PC-9 (cell line): Measurements from ENCODE around the gene MSI2. TPM values are rescaled to one million over a fixed set of nuclear protein-coding genes. Genes with fewer than 3 reads are reported as not detected.

Experiments used
- BruUV-seq: library from RNA; stranded (reverse); fragments of 400-500 nt; replicated peaks from 2 replicates; lab custom pipeline; 2021; lab: Mats Ljungman, UMichigan
- CTCF ChIA-PET: fragments of 300-600 bp; sonication (Branson Sonifier 250); formaldehyde crosslinking; loops from one replicate; lab custom pipeline; 2022; ENCODE audit warnings: antibody characterized with exemption; lab: Charles Lee
- POLR2A ChIA-PET: fragments of 300-600 bp; sonication (Branson Sonifier 250); formaldehyde crosslinking; loops from one replicate; lab custom pipeline; 2022; ENCODE audit warnings: antibody characterized with exemption; ENCODE audit not compliant: unreplicated experiment; lab: Charles Lee
- DNase-seq, 2 experiments: peaks; one replicate each; pipeline versions ENCODE4 v3.0.0 to v3.0.0-alpha.2; 2015 to 2022; ENCODE audit warnings: mixed read lengths in 1 of 2
- H2AFZ ChIP-seq: fragments of 200-600 bp; sonication (generic); 2 replicates; pipeline ENCODE4 v1.8.1; 2017; ENCODE audit warnings: antibody characterized with exemption
- H3F3A ChIP-seq: fragments of 200-600 bp; sonication (generic); 2 replicates; pipeline ENCODE4 v1.8.1; 2017; ENCODE audit warnings: antibody characterized with exemption, mild to moderate bottlenecking, low read depth; ENCODE audit not compliant: insufficient read depth
- H3K27ac ChIP-seq: fragments of 200-600 bp; sonication (generic); 2 replicates; pipeline ENCODE4 v1.6.1; 2016; ENCODE audit warnings: mixed run types
- H3K27me3 ChIP-seq: fragments of 200-600 bp; sonication (generic); 2 replicates; pipeline ENCODE4 v1.6.1; 2016; ENCODE audit warnings: low read depth, mixed run types; ENCODE audit not compliant: insufficient read depth
- H3K36me3 ChIP-seq: fragments of 200-600 bp; sonication (generic); 2 replicates; pipeline ENCODE4 v1.6.1; 2016; ENCODE audit warnings: low read depth, mixed run types
- H3K4me1 ChIP-seq: fragments of 200-600 bp; sonication (generic); replicated peaks from 2 replicates; pipeline ENCODE4 v1.6.1; 2016; ENCODE audit warnings: mixed run types; ENCODE audit not compliant: insufficient read depth
- H3K4me2 ChIP-seq: fragments of 200-600 bp; sonication (generic); 2 replicates; pipeline ENCODE4 v1.6.1; 2017; ENCODE audit warnings: mixed run types
- H3K4me3 ChIP-seq: fragments of 200-600 bp; sonication (generic); 2 replicates; pipeline ENCODE4 v1.6.1; 2016; ENCODE audit warnings: mixed run types
- H3K79me2 ChIP-seq: fragments of 200-600 bp; sonication (generic); 2 replicates; pipeline ENCODE4 v1.6.1; 2017; ENCODE audit warnings: low read depth, mixed run types
- H3K9me2 ChIP-seq: fragments of 200-600 bp; sonication (generic); 2 replicates; pipeline ENCODE4 v1.8.1; 2017; ENCODE audit warnings: mild to moderate bottlenecking; ENCODE audit not compliant: insufficient read depth
- H3K9me3 ChIP-seq: fragments of 200-600 bp; sonication (generic); 2 replicates; pipeline ENCODE4 v1.8.1; 2016; ENCODE audit warnings: low read depth; ENCODE audit not compliant: insufficient read depth
- H4K20me1 ChIP-seq: fragments of 200-600 bp; sonication (generic); 2 replicates; pipeline ENCODE4 v1.8.1; 2017; ENCODE audit not compliant: insufficient read depth
- CTCF ChIP-seq: fragments of 200-600 bp; sonication (generic); conservative IDR thresholded peaks from 2 replicates; pipeline ENCODE4 v1.6.1; 2017; ENCODE audit warnings: mixed run types, antibody characterized with exemption, mild to moderate bottlenecking, moderate library complexity
- EZH2 ChIP-seq: fragments of 200-600 bp; sonication (generic); IDR thresholded peaks from 2 replicates; pipeline ENCODE4 v1.8.0; 2017; ENCODE audit warnings: antibody characterized with exemption, low read depth
- intact Hi-C: fragments of 100-400 bp; cut with micrococcal nuclease; formaldehyde crosslinking; loops from one replicate; pipeline ENCODE4 v1.10.0; 2022; ENCODE audit not compliant: unreplicated experiment
- total RNA-seq: library from RNA; stranded (reverse); gene quantifications from 2 replicates; pipeline ENCODE4 v1.2.3, GENCODE V29; 2021

MSI2 gene
- total RNA-seq, 1 experiment from 2014 or later: 15.7 TPM

- H3K27me3 ChIP-seq: 0 out of 2 replicates have a peak, but pooled peaks cover 9% of the 10 kb centered on the region
- POLR2A ChIA-PET: no interaction called here
- BruUV-seq: no TSS peak
Observed at GRCh38 chr17:57675427-57676387, 419.4 kb downstream of the MSI2 start.

GRCh38 chr17:57676543-57676942 lies 420.2 kb downstream of the MSI2 start:
- Histone ChIP-seq H2AFZ (no peak overlapping the region), H3K79me2 (no peaks in the 10 kb centered on the region), H3K27ac (no peak overlapping the region), H3K4me2 (no peak overlapping the region), H3K4me3 (no peak overlapping the region), H3F3A (no peaks in the 10 kb centered on the region), H3K36me3 (no peaks in the 10 kb centered on the region), H3K27me3 (0 out of 2 replicates have a peak, but pooled peaks cover 9% of the 10 kb centered on the region), H3K4me1 (no peaks in the 10 kb centered on the region), H3K9me3 (no peaks in the 10 kb centered on the region), H3K9me2 (no peaks in the 10 kb centered on the region), H4K20me1 (0 out of 2 replicates have a peak, but pooled peaks cover 3% of the 10 kb centered on the region)
- DNase-seq: no peak
- no TSS peak for BruUV-seq
- POLR2A ChIA-PET: no interaction called here
- CTCF ChIA-PET: no interaction called here
- intact Hi-C loops: loop anchor here (10.0 kb wide), 1 partner anchor 542 kb away; no protein-coding TSS in a partner anchor
- TF ChIP-seq EZH2 (no peak), CTCF (no peak)

More at GRCh38 chr17:57675427-57676387, 419.4 kb downstream of the MSI2 start:
- no peak overlapping the region for H3K4me2 ChIP-seq
- no peaks in the 10 kb centered on the region for H4K20me1 ChIP-seq
- H3F3A ChIP-seq: no peaks in the 10 kb centered on the region
- H3K9me2 ChIP-seq: no peaks in the 10 kb centered on the region
- H2AFZ ChIP-seq: no peak overlapping the region
- no peaks in the 10 kb centered on the region for H3K79me2 ChIP-seq
- CTCF ChIA-PET: no interaction called here
- no peaks in the 10 kb centered on the region for H3K4me1 ChIP-seq
- DNase-seq: no peak
- intact Hi-C loops: loop anchor here (10.0 kb wide), 1 partner anchor 541 kb away; no protein-coding TSS in a partner anchor
- no peak overlapping the region for H3K4me3 ChIP-seq
- H3K9me3 ChIP-seq: no peaks in the 10 kb centered on the region
- no peak overlapping the region for H3K27ac ChIP-seq
- no peaks in the 10 kb centered on the region for H3K36me3 ChIP-seq
- no peak for TF ChIP-seq CTCF
- no peak for TF ChIP-seq EZH2

- Histone ChIP-seq H3K27ac (no peak overlapping the region), H3K9me3 (no peaks in the 10 kb centered on the region), H3K36me3 (no peaks in the 10 kb centered on the region), H3F3A (no peaks in the 10 kb centered on the region), H3K4me2 (no peak overlapping the region), H2AFZ (no peak overlapping the region), H4K20me1 (0 out of 2 replicates have a peak, but pooled peaks cover 3% of the 10 kb centered on the region), H3K4me3 (no peak overlapping the region), H3K4me1 (no peaks in the 10 kb centered on the region), H3K9me2 (no peaks in the 10 kb centered on the region), H3K79me2 (no peaks in the 10 kb centered on the region), H3K27me3 (0 out of 2 replicates have a peak, but pooled peaks cover 9% of the 10 kb centered on the region)
- no TSS peak for BruUV-seq
- ChIA-PET POLR2A (no interaction called here), CTCF (no interaction called here)
- intact Hi-C loops: loop anchor here (10.0 kb wide), 1 partner anchor 542 kb away; no protein-coding TSS in a partner anchor
- TF ChIP-seq CTCF: no peak
- TF ChIP-seq EZH2: no peak
- DNase-seq: no peak
Observed at GRCh38 chr17:57677301-57677700, 421.0 kb downstream of the MSI2 start.
